Glomerular visceral epithelial cell (primary cell): ENCODE data around the gene THAP12.
"Not testable (repeated sequence)": the region's sequence is repeated elsewhere in the genome, so short reads cannot be mapped to it uniquely, and the experiment has no call there.

Experiments
- DNase-seq: peaks from one replicate; pipeline ENCODE4 v3.0.0-alpha.2; 2016; ENCODE audit errors: extremely low spot score

Gene THAP12

GRCh38 chr11:76327756-76328388 lies 53.1 kb downstream of the THAP12 start:
- DNase-seq, result no peak

DNA sequence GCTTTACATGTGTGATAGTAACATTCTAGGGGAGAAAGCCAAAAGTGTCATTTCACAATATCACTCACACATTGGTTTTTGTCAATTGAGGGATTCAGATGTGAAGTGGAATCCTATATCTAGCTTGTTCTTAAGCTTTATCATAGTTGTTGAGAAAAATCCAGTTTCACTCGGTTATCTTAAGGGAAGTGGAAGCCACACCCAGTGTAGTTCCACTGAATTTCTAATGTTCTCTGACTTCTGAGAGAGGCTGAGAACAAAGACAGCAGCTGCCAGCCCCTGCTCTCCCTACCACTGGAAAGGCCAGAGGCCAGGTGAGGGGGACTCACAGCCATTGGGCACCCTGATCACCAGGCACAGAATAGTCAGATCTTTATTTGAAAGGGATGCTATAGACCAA lies 53.7 kb downstream of the THAP12 start:
- DNase-seq, result no peak

GRCh38 chr11:76325185-76325584 lies 55.7 kb downstream of the THAP12 start:
- DNase-seq, result no peak

DNA sequence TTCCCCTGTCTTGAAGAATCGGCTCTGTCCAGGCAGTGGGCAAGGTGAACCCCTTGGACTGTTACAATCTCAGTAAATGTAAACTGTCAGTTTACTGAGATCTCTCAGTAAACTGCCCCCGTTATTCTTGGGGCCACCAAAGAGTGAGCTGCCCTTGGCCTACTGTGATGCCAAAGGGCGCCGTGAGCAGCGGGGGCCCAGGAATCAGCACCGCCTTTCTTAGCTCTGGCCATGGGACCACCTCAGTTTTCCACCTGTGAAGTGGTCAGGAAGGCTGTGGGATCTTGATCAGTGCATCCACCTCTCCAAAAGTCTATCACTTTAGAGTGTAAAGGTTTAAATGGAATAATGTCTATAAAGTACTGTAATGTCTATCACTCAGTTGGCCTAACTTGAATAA lies 57.1 kb downstream of the THAP12 start:
- DNase-seq, result no peak

DNA sequence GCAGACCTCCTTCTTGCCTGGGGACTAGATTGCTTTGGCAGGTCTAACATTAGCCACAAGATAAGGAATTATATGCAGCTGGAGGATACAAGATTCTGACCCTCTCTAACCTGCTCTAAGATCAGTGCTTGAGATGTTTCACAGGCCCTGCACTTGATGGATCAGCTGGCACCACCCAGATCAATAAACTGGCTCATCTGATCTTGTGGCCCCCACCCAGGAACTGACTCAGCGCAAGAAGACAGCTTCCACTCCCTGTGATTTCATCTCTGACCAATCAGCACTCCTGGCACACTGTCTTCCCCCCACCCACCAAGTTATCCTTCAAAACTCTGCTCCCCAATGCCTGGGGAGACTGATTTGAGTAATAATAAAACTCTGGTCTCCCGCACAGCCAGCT lies 57.6 kb downstream of the THAP12 start:
- not testable (repeated sequence) for DNase-seq

- DNase-seq, result no peak
Measured at GRCh38 chr11:76322942-76323341, 58.0 kb downstream of the THAP12 start.

GRCh38 chr11:76322540-76322939 lies 58.4 kb downstream of the THAP12 start:
- DNase-seq, result no peak

DNA sequence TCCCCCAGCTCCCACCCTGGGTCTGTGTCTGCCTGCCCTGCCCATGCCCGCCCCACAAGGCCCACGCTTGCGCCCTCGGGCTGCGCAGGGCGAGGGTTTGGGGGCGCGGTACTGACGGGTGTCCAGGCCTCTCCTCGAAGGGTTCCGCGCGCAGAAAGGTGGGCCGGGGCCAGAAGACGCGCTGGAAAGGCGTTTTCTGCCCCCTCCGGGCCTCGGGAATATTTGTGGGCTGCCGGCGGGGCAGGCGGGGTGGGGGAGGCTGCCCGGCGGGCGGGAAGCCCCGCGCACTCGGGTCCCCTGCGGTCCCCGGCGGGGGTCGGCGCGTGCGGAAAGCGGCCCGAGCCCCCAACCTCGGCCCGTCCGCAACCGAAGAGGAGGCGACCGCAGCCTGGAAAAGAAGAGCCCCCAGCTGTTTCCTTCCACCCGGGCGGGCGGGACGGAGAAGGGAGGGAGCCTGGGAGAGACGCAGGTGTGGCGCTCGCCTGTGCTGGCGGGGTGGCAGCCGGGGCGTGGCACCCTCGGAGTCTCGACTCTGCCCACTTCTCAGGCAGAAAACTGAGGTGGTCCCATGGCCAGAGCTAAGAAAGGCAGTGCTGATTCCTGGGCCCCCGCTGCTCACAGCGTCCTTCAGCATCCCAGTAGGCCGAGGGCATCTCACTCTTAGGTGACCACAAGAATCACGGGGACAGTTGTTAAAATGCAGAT lies 59.0 kb downstream of the THAP12 start:
- no peak for DNase-seq

- no peak for DNase-seq
Measured at GRCh38 chr11:76321340-76321739, 59.6 kb downstream of the THAP12 start.

DNA sequence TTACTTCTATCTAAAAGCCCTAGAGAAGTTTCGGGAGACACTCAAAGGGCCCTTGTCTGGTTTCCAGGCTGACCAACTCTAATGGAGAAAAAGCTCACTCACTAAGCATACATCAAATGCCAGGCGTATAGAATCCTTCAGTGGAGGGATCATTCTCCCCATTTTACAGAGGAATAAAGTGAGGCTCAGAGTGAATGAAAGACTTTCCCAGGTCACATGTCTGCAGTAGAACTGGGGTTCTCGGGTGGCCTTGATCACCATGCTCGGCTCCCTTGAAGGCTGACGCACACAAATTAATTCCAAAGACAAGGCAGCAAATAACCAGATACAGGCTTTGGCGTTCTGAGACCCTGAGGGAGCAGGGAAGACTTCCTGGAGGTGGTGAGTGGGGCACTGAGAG lies 60.0 kb downstream of the THAP12 start:
- DNase-seq, result no peak

- not testable (repeated sequence) for DNase-seq
Measured at GRCh38 chr11:76319798-76320197, 61.1 kb downstream of the THAP12 start.

- DNase-seq, result peak; percentile 73
Measured at GRCh38 chr11:76318744-76319384, 62.1 kb downstream of the THAP12 start.

- DNase-seq, result no peak
Measured at GRCh38 chr11:76317296-76317695, 63.6 kb downstream of the THAP12 start.

DNA sequence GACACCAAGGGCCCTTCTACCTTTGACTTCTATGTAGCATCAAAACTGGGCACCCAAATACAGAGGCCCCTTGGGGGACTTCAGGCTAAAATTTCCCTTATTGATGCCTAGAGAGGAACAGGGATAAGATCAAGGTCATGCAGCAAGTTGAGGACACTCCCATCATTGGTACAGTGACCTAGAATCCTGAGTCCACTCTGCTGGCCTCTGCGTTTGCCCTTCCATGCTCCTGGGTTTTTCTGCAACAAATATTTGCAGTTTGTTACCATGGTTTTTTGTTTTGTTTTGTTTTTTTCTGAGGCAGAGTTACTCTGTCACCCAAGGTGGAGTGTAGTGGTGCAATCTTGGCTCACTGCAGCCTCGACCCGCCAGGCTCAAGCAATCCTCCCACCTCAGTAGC lies 64.2 kb downstream of the THAP12 start:
- no peak for DNase-seq

DNA sequence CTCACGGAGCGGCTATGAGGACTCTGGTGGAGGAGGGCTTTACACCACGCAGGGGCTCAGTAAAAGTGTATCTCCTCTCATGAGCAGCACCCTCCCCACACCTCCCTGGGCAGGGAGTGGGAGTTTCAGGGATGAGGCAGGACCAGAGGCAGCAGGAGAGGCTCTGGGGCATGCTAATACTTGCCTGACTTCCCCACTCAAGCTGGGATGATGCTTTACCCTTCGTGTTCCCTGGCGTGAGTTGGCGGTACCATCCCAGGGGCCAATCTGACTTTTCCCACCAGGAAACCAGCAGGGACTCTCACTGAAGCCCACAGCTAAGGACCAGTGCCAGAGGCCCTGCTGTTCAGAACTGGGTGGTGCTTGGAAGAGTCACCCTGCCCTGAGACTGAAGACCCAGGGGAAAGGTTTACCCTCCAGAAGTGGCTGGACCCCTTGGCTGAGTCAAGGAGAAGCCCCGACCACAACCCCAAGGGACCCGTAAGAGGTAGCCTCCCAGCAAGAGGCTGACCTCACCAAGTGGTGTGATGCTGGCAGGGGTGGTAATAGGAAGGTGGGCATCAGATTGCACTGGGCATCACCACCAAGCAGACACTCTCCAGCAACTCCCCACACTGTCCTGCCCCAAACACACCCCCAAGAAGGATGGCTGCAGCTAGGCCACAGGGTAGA lies 65.6 kb downstream of the THAP12 start:
- no peak for DNase-seq

DNA sequence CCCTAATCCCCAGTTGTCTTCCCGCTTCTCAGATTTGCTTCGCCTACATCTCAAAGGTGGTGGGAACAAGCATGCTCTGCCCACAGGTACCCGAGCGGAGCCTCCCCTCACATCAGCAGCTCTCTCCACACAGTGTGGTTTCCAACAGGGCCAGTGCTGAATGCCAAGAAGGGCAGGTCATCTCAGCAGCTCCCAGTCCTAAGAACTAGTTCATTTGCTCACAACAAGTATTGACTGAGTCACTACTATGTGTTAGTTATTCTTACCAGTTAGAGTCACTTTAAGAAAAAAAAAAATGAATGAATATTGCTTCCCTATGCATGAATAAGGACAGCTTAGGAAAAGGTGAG lies 66.2 kb downstream of the THAP12 start:
- peak; percentile 69 for DNase-seq

- DNase-seq, result no peak
Measured at GRCh38 chr11:76313913-76314740, 66.8 kb downstream of the THAP12 start.

DNA sequence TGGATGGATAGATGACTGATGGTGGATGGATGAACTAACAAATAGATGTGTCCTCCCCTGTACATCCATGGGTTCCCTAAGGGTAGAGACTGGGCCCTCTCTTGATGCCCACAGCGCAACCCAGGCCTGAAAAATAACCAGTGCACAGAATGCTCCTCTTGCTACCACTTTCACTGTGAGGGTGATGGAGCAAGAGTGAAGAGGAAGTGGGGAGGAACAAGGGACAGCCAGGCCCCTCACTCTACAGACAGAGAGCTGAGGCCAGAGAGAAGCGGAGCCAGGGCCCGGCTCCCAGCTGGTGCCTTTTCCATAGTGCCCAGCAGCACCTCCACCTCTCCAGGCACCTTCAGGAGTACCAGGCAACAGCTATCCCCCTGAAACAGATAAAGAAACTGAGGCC lies 67.7 kb downstream of the THAP12 start:
- no peak for DNase-seq

DNA sequence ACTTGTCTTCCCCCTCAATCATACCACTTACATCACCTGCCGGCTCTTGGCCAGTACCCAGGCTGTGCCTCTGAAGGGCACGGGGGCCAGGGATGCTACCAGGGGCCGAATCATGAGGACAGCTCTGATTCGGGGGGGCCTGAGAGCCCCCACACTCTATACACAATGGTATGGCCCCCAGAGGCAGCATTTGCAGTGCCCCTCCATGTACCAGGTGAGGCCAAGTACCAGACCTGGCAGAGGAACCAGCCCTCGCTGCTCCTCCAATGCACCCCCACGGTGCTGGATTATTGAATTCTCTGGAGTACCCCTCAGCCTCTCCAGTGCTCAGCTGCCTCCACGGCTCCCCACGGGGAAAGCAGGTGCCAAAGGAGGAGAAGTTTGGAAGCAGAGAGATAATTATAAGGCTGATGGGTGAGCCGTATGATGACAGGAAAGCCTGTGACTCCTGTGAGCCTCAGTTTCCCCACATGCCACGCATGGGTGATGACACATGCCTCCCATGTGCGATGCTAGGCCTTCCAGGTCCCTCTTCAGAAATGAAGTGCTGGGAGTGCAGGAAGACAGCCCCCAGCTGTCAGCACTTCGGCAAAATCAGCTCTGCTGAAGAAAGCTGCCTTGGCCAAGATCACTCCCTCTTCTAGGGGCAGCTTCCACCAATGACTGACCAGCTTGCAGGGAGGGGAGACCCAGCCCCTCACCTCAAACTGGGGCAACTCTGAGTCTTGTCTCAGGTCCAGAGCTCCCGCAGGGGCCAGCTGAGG lies 69.9 kb downstream of the THAP12 start:
- DNase-seq, result no peak

GRCh38 chr11:76307978-76308747 lies 72.8 kb downstream of the THAP12 start:
- DNase-seq, result no peak
